ENCODE measurements around the gene PPP6R3.

DNA sequence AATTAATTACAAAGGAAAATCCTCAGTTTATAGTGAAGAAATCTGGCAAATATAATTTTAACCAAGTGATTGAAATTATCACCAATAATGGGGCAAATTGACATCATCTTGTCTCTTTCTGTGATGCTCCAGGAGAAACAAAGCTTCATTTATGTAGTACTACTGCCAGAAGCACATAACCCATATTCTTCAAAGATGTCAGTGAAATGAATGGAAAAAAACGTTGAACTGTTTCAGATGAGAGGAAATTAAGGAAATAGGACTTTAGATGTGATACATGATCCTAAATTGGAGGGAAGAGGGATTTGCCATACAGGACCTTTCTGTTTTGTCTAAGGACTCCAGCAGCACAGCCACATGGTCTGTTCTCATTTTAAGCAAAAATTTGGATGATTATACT, 57.6 kb downstream of the PPP6R3 start:
- TF ChIP-seq POLR2AphosphoS5 (IDR thresholded peaks at IDR 0.05; ENCODE audit: low read depth, low read length) (no peak), REST (IDR thresholded peaks at IDR 0.05; ENCODE audit: insufficient read depth in 1 of 2, low read depth in 2 of 2, low read length in 1 of 2) (no peak), SIN3A (IDR thresholded peaks at IDR 0.05; ENCODE audit: borderline replicate concordance, insufficient read depth, low read depth, low read length) (no peak), TCF7L2 (IDR thresholded peaks at IDR 0.05; ENCODE audit: low read depth, low read length) (no peak)
- TF ChIP-seq, protein P1, sequence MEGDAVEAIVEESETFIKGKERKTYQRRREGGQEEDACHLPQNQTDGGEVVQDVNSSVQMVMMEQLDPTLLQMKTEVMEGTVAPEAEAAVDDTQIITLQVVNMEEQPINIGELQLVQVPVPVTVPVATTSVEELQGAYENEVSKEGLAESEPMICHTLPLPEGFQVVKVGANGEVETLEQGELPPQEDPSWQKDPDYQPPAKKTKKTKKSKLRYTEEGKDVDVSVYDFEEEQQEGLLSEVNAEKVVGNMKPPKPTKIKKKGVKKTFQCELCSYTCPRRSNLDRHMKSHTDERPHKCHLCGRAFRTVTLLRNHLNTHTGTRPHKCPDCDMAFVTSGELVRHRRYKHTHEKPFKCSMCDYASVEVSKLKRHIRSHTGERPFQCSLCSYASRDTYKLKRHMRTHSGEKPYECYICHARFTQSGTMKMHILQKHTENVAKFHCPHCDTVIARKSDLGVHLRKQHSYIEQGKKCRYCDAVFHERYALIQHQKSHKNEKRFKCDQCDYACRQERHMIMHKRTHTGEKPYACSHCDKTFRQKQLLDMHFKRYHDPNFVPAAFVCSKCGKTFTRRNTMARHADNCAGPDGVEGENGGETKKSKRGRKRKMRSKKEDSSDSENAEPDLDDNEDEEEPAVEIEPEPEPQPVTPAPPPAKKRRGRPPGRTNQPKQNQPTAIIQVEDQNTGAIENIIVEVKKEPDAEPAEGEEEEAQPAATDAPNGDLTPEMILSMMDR (IDR thresholded peaks at IDR 0.05) = no peak

All from Panc1 (cell line).